Measurements from ENCODE around the gene STARD9.

DNA sequence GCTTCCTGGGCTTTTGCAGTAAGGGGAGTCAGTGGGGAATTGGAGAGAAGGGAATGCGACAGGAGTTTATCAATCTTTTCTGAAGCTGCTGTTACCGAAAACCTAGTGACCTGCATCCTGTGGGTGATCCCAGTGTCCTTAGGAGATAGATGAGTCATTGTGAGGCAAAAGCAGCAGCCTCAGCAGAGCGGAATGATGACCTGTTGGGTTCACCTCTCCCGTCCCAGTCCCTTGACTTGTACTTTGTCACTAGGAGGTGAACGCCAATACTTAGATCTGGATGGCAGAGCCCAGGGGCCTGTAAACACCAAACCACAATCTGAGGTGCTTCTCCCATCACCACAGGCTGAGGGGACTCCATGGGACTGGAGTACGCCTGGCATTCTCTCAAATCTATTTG lies 143.6 kb downstream of the STARD9 start:
- TF ChIP-seq CTCF (conservative IDR thresholded peaks at IDR 0.05) (no peak), ZFX (IDR thresholded peaks at IDR 0.05) (no peak)
